Measurements from ENCODE around the gene CD79A. TPM values are rescaled to one million over a fixed set of nuclear protein-coding genes. Genes with fewer than 3 reads are reported as not detected.
"Not testable (repeated sequence)": the region's sequence is repeated elsewhere in the genome, so short reads cannot be mapped to it uniquely, and the experiment has no call there.

CD79A gene
- total and polyA plus RNA-seq, 2 donors (not counting 3 experiments of a cell fraction or from before 2014, with no cell fraction given) = 0.32 TPM; not detected in 1

GRCh38 chr19:41913538-41914423 lies 36.7 kb downstream of the CD79A start:
- peaks cover 47 to 59% of the 10 kb centered on the region in 2 experiments for H3K27me3 ChIP-seq (ENCODE audit: control insufficient read depth in 2 of 2, insufficient read depth in 2 of 2, low read length in 2 of 2)
- CTCF ChIA-PET = no interaction called here
- no peak for DNase-seq (ENCODE audit: low read depth, low spot score)
- no TSS peak for BruUV-seq (replicated peaks)
- H3K4me2 ChIP-seq (ENCODE audit: insufficient read depth, low read length) = no peak overlapping the region
- H3K79me2 ChIP-seq (ENCODE audit: control insufficient read depth, insufficient read depth, low read length) = no peaks in the 10 kb centered on the region
- H3K36me3 ChIP-seq (ENCODE audit: control insufficient read depth in 2 of 2, extremely low read depth in 1 of 2, insufficient read depth in 2 of 2, low read length in 2 of 2) = no peaks in the 10 kb centered on the region
- intact Hi-C loops (cut with micrococcal nuclease) (no loop called here), dilution Hi-C loops (cut with MboI; ENCODE audit: extremely low pct_ligation_motif_present, low sequenced_read_pairs) (no loop called here)
- no peaks in the 10 kb centered on the region for H4K20me1 ChIP-seq (replicated peaks; ENCODE audit: control insufficient read depth, extremely low read depth, insufficient read depth, low read length)
- no peak overlapping the region for H3K9ac ChIP-seq (replicated peaks; ENCODE audit: extremely low read depth, insufficient read depth, low read length)
- H3K9me3 ChIP-seq (replicated peaks; ENCODE audit: control insufficient read depth, insufficient read depth, low read length) = no peaks in the 10 kb centered on the region
- no peak for FAIRE-seq
- no peaks in the 10 kb centered on the region for H3K9me1 ChIP-seq (replicated peaks; ENCODE audit: control insufficient read depth, extremely low read depth, insufficient read depth, low read length)
- POLR2A ChIA-PET = no interaction called here
- no peak overlapping the region for H2AFZ ChIP-seq (ENCODE audit: low read depth, low read length)
- TF ChIP-seq JUN (IDR thresholded peaks at IDR 0.05; ENCODE audit: borderline replicate concordance, insufficient read depth, insufficient read length, low read depth) (no peak), EZH2 (IDR thresholded peaks at IDR 0.05; ENCODE audit: borderline replicate concordance, low read depth, low read length, severe bottlenecking) (peak; percentile 47)
- H3K4me3 ChIP-seq (replicated peaks in 1 of 3; ENCODE audit: insufficient read depth in 1 of 3, low read depth in 1 of 3, low read length in 3 of 3) = no peak overlapping the region
- no peaks in the 10 kb centered on the region for H3K4me1 ChIP-seq (ENCODE audit: control insufficient read depth, extremely low read depth, insufficient read depth, low read length)
- H3K27ac ChIP-seq (ENCODE audit: insufficient read depth, low read depth, low read length) = no peak overlapping the region

GRCh38 chr19:41914424-41914834 lies 37.4 kb downstream of the CD79A start:
- H3K9me1 ChIP-seq (replicated peaks; ENCODE audit: control insufficient read depth, extremely low read depth, insufficient read depth, low read length); intact Hi-C loops (cut with micrococcal nuclease); DNase-seq (ENCODE audit: low read depth, low spot score); H3K27ac ChIP-seq (ENCODE audit: insufficient read depth, low read depth, low read length); H3K79me2 ChIP-seq (ENCODE audit: control insufficient read depth, insufficient read depth, low read length); H4K20me1 ChIP-seq (replicated peaks; ENCODE audit: control insufficient read depth, extremely low read depth, insufficient read depth, low read length); H3K9ac ChIP-seq (replicated peaks; ENCODE audit: extremely low read depth, insufficient read depth, low read length); H3K4me2 ChIP-seq (ENCODE audit: insufficient read depth, low read length); CTCF ChIA-PET; H3K4me1 ChIP-seq (ENCODE audit: control insufficient read depth, extremely low read depth, insufficient read depth, low read length); POLR2A ChIA-PET; H3K4me3 ChIP-seq (replicated peaks in 1 of 3; ENCODE audit: insufficient read depth in 1 of 3, low read depth in 1 of 3, low read length in 3 of 3); BruUV-seq (replicated peaks); dilution Hi-C loops (cut with MboI; ENCODE audit: extremely low pct_ligation_motif_present, low sequenced_read_pairs); H2AFZ ChIP-seq (ENCODE audit: low read depth, low read length); H3K36me3 ChIP-seq (ENCODE audit: control insufficient read depth in 2 of 2, extremely low read depth in 1 of 2, insufficient read depth in 2 of 2, low read length in 2 of 2); H3K9me3 ChIP-seq (replicated peaks; ENCODE audit: control insufficient read depth, insufficient read depth, low read length); FAIRE-seq: not testable (repeated sequence)
- peaks cover 48 to 59% of the 10 kb centered on the region in 2 experiments for H3K27me3 ChIP-seq (ENCODE audit: control insufficient read depth in 2 of 2, insufficient read depth in 2 of 2, low read length in 2 of 2)
